Astrocyte (in vitro differentiated cells and primary cell): ENCODE results near the gene ZG16B. TPM values are rescaled to one million over a fixed set of nuclear protein-coding genes. Genes with fewer than 3 reads are reported as not detected.

Experiments used
- DNase-seq: peaks from one replicate; pipeline ENCODE4 v3.0.0-alpha.2; 2010; ENCODE audit warnings: low read depth
- FAIRE-seq: peaks from 2 replicates; lab custom pipeline; 2011; peaks lifted over from hg19 to GRCh38; lab: Jason Lieb, UNC
- H2AFZ ChIP-seq: 2 replicates; pipeline ENCODE4 v1.6.0; 2012; ENCODE audit warnings: low read depth, low read length, inconsistent platforms
- H3K27ac ChIP-seq: 2 replicates; pipeline ENCODE4 v1.5.1; 2011; ENCODE audit warnings: low read depth, low read length, inconsistent platforms
- H3K27me3 ChIP-seq: 2 replicates; pipeline ENCODE4 v1.6.0; 2011; ENCODE audit warnings: low read length, inconsistent platforms; ENCODE audit not compliant: insufficient read depth
- H3K36me3 ChIP-seq: 2 replicates; pipeline ENCODE4 v1.5.1; 2011; ENCODE audit warnings: low read length, inconsistent platforms; ENCODE audit not compliant: insufficient read depth
- H3K4me1 ChIP-seq: 2 replicates; pipeline ENCODE4 v1.5.1; 2011; ENCODE audit warnings: low read length, inconsistent platforms; ENCODE audit not compliant: insufficient read depth
- H3K4me2 ChIP-seq: 2 replicates; pipeline ENCODE4 v1.6.0; 2012; ENCODE audit warnings: low read length, inconsistent platforms
- H3K4me3 ChIP-seq: 2 replicates; pipeline ENCODE4 v1.5.1; 2011; ENCODE audit warnings: low read depth, mild to moderate bottlenecking, low read length, inconsistent platforms; ENCODE audit not compliant: insufficient read depth
- H3K79me2 ChIP-seq: 2 replicates; pipeline ENCODE4 v1.6.0; 2012; ENCODE audit warnings: mild to moderate bottlenecking, low read length, inconsistent platforms; ENCODE audit not compliant: insufficient read depth
- H3K9ac ChIP-seq: 2 replicates; pipeline ENCODE4 v1.6.0; 2012; ENCODE audit warnings: mild to moderate bottlenecking, low read length, inconsistent platforms
- H3K9me3 ChIP-seq: 2 replicates; pipeline ENCODE4 v1.5.1; 2012; ENCODE audit warnings: low read depth, mild to moderate bottlenecking, low read length, inconsistent platforms; ENCODE audit not compliant: insufficient read depth
- H4K20me1 ChIP-seq: 2 replicates; pipeline ENCODE4 v1.6.0; 2012; ENCODE audit warnings: low read length, inconsistent platforms; ENCODE audit not compliant: insufficient read depth
- H3K27ac Mint-ChIP-seq: one replicate; pipeline ENCODE4 v1.8.0; 2021; ENCODE audit warnings: mild to moderate bottlenecking, mixed read lengths; ENCODE audit not compliant: unreplicated experiment
- H3K27me3 Mint-ChIP-seq: one replicate; pipeline ENCODE4 v1.8.0; 2021; ENCODE audit warnings: low read depth, mixed read lengths; ENCODE audit not compliant: unreplicated experiment
- H3K36me3 Mint-ChIP-seq: one replicate; pipeline ENCODE4 v1.8.0; 2021; ENCODE audit warnings: low read depth, mixed read lengths; ENCODE audit not compliant: unreplicated experiment
- H3K4me1 Mint-ChIP-seq: one replicate; pipeline ENCODE4 v1.8.0; 2021; ENCODE audit warnings: low read depth, mixed read lengths; ENCODE audit not compliant: unreplicated experiment
- H3K4me3 Mint-ChIP-seq: one replicate; pipeline ENCODE4 v1.8.0; 2021; ENCODE audit warnings: mild to moderate bottlenecking, moderate library complexity, mixed read lengths; ENCODE audit not compliant: unreplicated experiment
- H3K9me3 Mint-ChIP-seq: one replicate; pipeline ENCODE4 v1.8.0; 2021; ENCODE audit warnings: mild to moderate bottlenecking, mixed read lengths; ENCODE audit not compliant: unreplicated experiment
- CTCF ChIP-seq: IDR thresholded peaks from 2 replicates; pipeline ENCODE4 v1.5.1; 2011; ENCODE audit warnings: low read depth, mild to moderate bottlenecking, inconsistent platforms, low read length, moderate library complexity; ENCODE audit not compliant: insufficient read depth
- EZH2 ChIP-seq: IDR thresholded peaks from 2 replicates; pipeline ENCODE4 v1.6.1; 2012; ENCODE audit warnings: mild to moderate bottlenecking, low read length, inconsistent platforms; ENCODE audit not compliant: insufficient read depth
- total RNA-seq: library from RNA; stranded (reverse); gene quantifications from 2 replicates; pipeline ENCODE4 v1.2.1, GENCODE V29; 2021

The ZG16B gene
- total RNA-seq, 1 donor from 2014 or later: not detected

- no peaks in the 10 kb centered on the region for H3K79me2 ChIP-seq
- Mint-ChIP-seq H3K27me3 (peaks cover 8% of the 10 kb centered on the region), H3K27ac (no peak overlapping the region), H3K9me3 (peaks cover 4% of the 10 kb centered on the region), H3K4me1 (peaks cover 2% of the 10 kb centered on the region), H3K36me3 (no peaks in the 10 kb centered on the region), H3K4me3 (peak overlapping the region; percentile 12)
- no peak overlapping the region for H3K9ac ChIP-seq
- H3K36me3 ChIP-seq: no peaks in the 10 kb centered on the region
- FAIRE-seq (no peak), DNase-seq (no peak)
- no peaks in the 10 kb centered on the region for H4K20me1 ChIP-seq
- H3K9me3 ChIP-seq: peaks cover 8% of the 10 kb centered on the region
- no peak overlapping the region for H3K4me2 ChIP-seq
- no peaks in the 10 kb centered on the region for H3K27me3 ChIP-seq
- peaks cover 5% of the 10 kb centered on the region for H3K4me1 ChIP-seq
- H3K4me3 ChIP-seq: no peak overlapping the region
- no peak overlapping the region for H2AFZ ChIP-seq
- TF ChIP-seq EZH2 (no peak), CTCF (no peak)
- H3K27ac ChIP-seq: no peak overlapping the region
Measured at GRCh38 chr16:2860826-2861567, 30.9 kb downstream of the ZG16B start.

- no peak overlapping the region for H3K4me3 Mint-ChIP-seq
- H3K4me1 ChIP-seq: peaks cover 9% of the 10 kb centered on the region
- H3K79me2 ChIP-seq: no peaks in the 10 kb centered on the region
- no peak overlapping the region for H3K9ac ChIP-seq
- FAIRE-seq (no peak), DNase-seq (no peak)
- peaks cover 4% of the 10 kb centered on the region for H3K4me1 Mint-ChIP-seq
- H3K36me3 Mint-ChIP-seq: no peaks in the 10 kb centered on the region
- no peak overlapping the region for H3K27ac ChIP-seq
- H3K27me3 Mint-ChIP-seq: peaks cover 6% of the 10 kb centered on the region
- peaks cover 8% of the 10 kb centered on the region for H3K9me3 ChIP-seq
- TF ChIP-seq CTCF (no peak), EZH2 (no peak)
- no peaks in the 10 kb centered on the region for H3K36me3 ChIP-seq
- peaks cover 6% of the 10 kb centered on the region for H3K9me3 Mint-ChIP-seq
- no peaks in the 10 kb centered on the region for H3K27me3 ChIP-seq
- no peak overlapping the region for H2AFZ ChIP-seq
- H3K4me3 ChIP-seq: no peak overlapping the region
- H3K4me2 ChIP-seq: no peak overlapping the region
- no peak overlapping the region for H3K27ac Mint-ChIP-seq
- no peaks in the 10 kb centered on the region for H4K20me1 ChIP-seq
Measured at GRCh38 chr16:2865651-2866050, 35.5 kb downstream of the ZG16B start.

GRCh38 chr16:2866431-2866830 lies 36.3 kb downstream of the ZG16B start:
- peaks cover 10% of the 10 kb centered on the region for H3K27me3 Mint-ChIP-seq
- H3K36me3 Mint-ChIP-seq: no peaks in the 10 kb centered on the region
- H3K9ac ChIP-seq: no peak overlapping the region
- no peaks in the 10 kb centered on the region for H4K20me1 ChIP-seq
- peaks cover 2% of the 10 kb centered on the region for H3K9me3 Mint-ChIP-seq
- H3K79me2 ChIP-seq: no peaks in the 10 kb centered on the region
- TF ChIP-seq EZH2 (no peak), CTCF (no peak)
- H3K4me1 ChIP-seq: peaks cover 9% of the 10 kb centered on the region
- H3K9me3 ChIP-seq: peaks cover under 1% of the 10 kb centered on the region
- H3K36me3 ChIP-seq: no peaks in the 10 kb centered on the region
- peak overlapping the region; percentile 62 for H3K27ac Mint-ChIP-seq
- H3K4me3 Mint-ChIP-seq: peak overlapping the region; percentile 34
- FAIRE-seq (no peak), DNase-seq (no peak)
- H3K27ac ChIP-seq: no peak overlapping the region
- peaks cover 4% of the 10 kb centered on the region for H3K4me1 Mint-ChIP-seq
- no peaks in the 10 kb centered on the region for H3K27me3 ChIP-seq
- H3K4me2 ChIP-seq: no peak overlapping the region
- no peak overlapping the region for H3K4me3 ChIP-seq
- no peak overlapping the region for H2AFZ ChIP-seq
